ENCODE data around the gene BCHE.

DNA sequence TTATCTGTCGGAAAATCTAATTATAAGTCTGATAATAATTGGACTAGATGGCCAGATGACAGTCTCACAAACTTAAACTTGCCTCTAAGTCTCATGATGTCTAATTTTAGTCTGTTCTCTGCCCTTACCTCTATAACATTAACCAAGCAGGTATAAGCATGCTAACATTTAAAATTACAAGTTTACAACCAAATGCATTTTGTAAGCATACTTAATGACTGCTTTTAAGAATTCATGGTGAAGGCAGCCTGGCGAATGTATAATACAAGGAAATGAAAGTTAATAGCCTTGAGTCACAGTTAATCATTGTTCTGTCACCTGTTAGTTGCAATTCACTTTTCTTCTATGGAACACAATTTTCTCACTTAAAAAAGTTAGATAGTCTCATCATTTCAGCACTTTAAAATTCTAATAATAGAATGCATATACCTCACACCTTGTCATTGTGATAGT, 16.5 kb downstream of the BCHE start:
- no peak for TF ChIP-seq EP300 (IDR thresholded peaks at IDR 0.05; ENCODE audit: borderline replicate concordance)
- TF ChIP-seq, protein P1, sequence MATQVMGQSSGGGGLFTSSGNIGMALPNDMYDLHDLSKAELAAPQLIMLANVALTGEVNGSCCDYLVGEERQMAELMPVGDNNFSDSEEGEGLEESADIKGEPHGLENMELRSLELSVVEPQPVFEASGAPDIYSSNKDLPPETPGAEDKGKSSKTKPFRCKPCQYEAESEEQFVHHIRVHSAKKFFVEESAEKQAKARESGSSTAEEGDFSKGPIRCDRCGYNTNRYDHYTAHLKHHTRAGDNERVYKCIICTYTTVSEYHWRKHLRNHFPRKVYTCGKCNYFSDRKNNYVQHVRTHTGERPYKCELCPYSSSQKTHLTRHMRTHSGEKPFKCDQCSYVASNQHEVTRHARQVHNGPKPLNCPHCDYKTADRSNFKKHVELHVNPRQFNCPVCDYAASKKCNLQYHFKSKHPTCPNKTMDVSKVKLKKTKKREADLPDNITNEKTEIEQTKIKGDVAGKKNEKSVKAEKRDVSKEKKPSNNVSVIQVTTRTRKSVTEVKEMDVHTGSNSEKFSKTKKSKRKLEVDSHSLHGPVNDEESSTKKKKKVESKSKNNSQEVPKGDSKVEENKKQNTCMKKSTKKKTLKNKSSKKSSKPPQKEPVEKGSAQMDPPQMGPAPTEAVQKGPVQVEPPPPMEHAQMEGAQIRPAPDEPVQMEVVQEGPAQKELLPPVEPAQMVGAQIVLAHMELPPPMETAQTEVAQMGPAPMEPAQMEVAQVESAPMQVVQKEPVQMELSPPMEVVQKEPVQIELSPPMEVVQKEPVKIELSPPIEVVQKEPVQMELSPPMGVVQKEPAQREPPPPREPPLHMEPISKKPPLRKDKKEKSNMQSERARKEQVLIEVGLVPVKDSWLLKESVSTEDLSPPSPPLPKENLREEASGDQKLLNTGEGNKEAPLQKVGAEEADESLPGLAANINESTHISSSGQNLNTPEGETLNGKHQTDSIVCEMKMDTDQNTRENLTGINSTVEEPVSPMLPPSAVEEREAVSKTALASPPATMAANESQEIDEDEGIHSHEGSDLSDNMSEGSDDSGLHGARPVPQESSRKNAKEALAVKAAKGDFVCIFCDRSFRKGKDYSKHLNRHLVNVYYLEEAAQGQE (IDR thresholded peaks at IDR 0.05; ENCODE audit: low read depth), result no peak
- no peak for TF ChIP-seq MAX (IDR thresholded peaks at IDR 0.05)
- TF ChIP-seq CREB1 (IDR thresholded peaks at IDR 0.05; ENCODE audit: low read depth), result no peak
- TF ChIP-seq, protein P2, sequence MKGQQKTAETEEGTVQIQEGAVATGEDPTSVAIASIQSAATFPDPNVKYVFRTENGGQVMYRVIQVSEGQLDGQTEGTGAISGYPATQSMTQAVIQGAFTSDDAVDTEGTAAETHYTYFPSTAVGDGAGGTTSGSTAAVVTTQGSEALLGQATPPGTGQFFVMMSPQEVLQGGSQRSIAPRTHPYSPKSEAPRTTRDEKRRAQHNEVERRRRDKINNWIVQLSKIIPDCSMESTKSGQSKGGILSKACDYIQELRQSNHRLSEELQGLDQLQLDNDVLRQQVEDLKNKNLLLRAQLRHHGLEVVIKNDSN (IDR thresholded peaks at IDR 0.05), result no peak
- TF ChIP-seq FOXM1 (IDR thresholded peaks at IDR 0.05; ENCODE audit: borderline replicate concordance, low read depth), result no peak
- no peak for TF ChIP-seq RAD21 (IDR thresholded peaks at IDR 0.05; ENCODE audit: low read depth)
- no peak for TF ChIP-seq TEAD4 (IDR thresholded peaks at IDR 0.05)
- no peak for TF ChIP-seq NFIC (IDR thresholded peaks at IDR 0.05)
- no peak for TF ChIP-seq TCF12 (IDR thresholded peaks at IDR 0.05; ENCODE audit: low read depth)
- TF ChIP-seq YY1 (IDR thresholded peaks at IDR 0.05; ENCODE audit: low read depth), result no peak

Data from Ishikawa (cell line).